OCI-LY1 (cell line): Measurements from ENCODE around the gene BICD1.

ENCODE experiments used
- EZH2 ChIP-seq: fragments of 200-600 bp; sonication (generic), shearing (Covaris generic); IDR thresholded peaks from 2 replicates; pipeline ENCODE4 v1.8.0; 2017; ENCODE audit warnings: borderline replicate concordance, mixed run types, mild to moderate bottlenecking, antibody characterized with exemption, low read length, moderate library complexity, mixed read lengths
- TF ChIP-seq, protein P1 (sequence below): fragments of 200-600 bp; sonication (generic), shearing (Covaris generic); IDR thresholded peaks from 2 replicates; pipeline ENCODE4 v1.5.1; 2017; ENCODE audit warnings: mild to moderate bottlenecking, antibody characterized with exemption, low read length, moderate library complexity, mixed read lengths

DNA sequence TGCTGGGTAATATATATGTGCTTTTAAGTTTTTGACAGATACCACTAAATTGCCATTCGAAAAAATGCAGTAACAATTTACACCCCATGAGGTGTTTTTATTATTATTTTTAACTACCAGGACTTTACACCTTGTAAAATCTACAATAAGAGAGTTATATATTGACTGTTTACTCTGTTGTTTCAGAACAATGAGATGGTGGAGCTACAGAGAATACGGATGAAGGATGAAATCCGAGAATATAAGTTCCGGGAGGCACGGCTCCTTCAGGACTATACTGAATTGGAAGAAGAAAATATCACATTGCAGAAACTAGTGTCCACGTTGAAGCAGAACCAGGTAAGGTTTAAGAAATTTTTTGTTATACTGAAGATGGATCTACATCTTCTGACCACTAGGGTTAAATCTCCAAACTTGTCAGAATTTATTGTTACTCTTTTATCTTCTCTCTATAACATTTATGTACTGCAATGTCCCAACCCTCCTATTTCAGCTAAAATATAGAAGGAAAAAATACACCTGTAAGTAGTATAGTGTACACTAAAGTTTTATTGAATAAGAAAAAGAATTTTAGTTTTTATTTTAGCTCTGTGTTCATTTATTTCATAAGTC lies 187.3 kb downstream of the BICD1 start:
- TF ChIP-seq, protein P1, sequence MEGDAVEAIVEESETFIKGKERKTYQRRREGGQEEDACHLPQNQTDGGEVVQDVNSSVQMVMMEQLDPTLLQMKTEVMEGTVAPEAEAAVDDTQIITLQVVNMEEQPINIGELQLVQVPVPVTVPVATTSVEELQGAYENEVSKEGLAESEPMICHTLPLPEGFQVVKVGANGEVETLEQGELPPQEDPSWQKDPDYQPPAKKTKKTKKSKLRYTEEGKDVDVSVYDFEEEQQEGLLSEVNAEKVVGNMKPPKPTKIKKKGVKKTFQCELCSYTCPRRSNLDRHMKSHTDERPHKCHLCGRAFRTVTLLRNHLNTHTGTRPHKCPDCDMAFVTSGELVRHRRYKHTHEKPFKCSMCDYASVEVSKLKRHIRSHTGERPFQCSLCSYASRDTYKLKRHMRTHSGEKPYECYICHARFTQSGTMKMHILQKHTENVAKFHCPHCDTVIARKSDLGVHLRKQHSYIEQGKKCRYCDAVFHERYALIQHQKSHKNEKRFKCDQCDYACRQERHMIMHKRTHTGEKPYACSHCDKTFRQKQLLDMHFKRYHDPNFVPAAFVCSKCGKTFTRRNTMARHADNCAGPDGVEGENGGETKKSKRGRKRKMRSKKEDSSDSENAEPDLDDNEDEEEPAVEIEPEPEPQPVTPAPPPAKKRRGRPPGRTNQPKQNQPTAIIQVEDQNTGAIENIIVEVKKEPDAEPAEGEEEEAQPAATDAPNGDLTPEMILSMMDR, result peak; percentile 5; the same call in 1 of the 2 replicates
- TF ChIP-seq EZH2, result no peak
